ENCODE results near the gene ENOX1. TPM values are rescaled to one million over a fixed set of nuclear protein-coding genes. Genes with fewer than 3 reads are reported as not detected.

Gene ENOX1
- total RNA-seq, 1 experiment from 2014 or later: 1.8 TPM

GRCh38 chr13:43357564-43357963, 429.2 kb downstream of the ENOX1 start:
- Mint-ChIP-seq H3K36me3 (ENCODE audit: insufficient read depth, unreplicated experiment) (no peaks in the 10 kb centered on the region), H3K9me3 (ENCODE audit: unreplicated experiment) (no peaks in the 10 kb centered on the region), H3K27ac (ENCODE audit: low read depth, unreplicated experiment) (no peak overlapping the region), H3K4me3 (ENCODE audit: unreplicated experiment) (no peak overlapping the region), H3K27me3 (ENCODE audit: insufficient read depth, unreplicated experiment) (no peaks in the 10 kb centered on the region), H3K4me1 (ENCODE audit: insufficient read depth, unreplicated experiment) (no peaks in the 10 kb centered on the region)
- intact Hi-C loops (cut with micrococcal nuclease): no loop called here
- no peak for TF ChIP-seq CTCF (IDR thresholded peaks at IDR 0.05; ENCODE audit: unreplicated experiment)
- no TSS peak for BruUV-seq (replicated peaks)
- ChIA-PET POLR2A (interaction anchor here (1.3 kb wide), 1 partner anchor 12 kb away, joined by 4 read pairs; no protein-coding TSS in a partner anchor), CTCF (no interaction called here)
- DNase-seq (ENCODE audit: unreplicated experiment): no peak

GRCh38 chr13:43356567-43356966, 430.2 kb downstream of the ENOX1 start:
- TF ChIP-seq CTCF (IDR thresholded peaks at IDR 0.05; ENCODE audit: unreplicated experiment): no peak
- ChIA-PET CTCF (interaction anchor here (0.6 kb wide), 2 partner anchors 16 to 398 kb away, joined by 3 to 4 read pairs; no protein-coding TSS in a partner anchor), POLR2A (interaction anchor here (1.3 kb wide), 1 partner anchor 11 kb away, joined by 4 read pairs; no protein-coding TSS in a partner anchor)
- H3K27ac Mint-ChIP-seq (ENCODE audit: low read depth, unreplicated experiment): no peak overlapping the region
- H3K9me3 Mint-ChIP-seq (ENCODE audit: unreplicated experiment): no peaks in the 10 kb centered on the region
- H3K4me3 Mint-ChIP-seq (ENCODE audit: unreplicated experiment): no peak overlapping the region
- no peaks in the 10 kb centered on the region for H3K4me1 Mint-ChIP-seq (ENCODE audit: insufficient read depth, unreplicated experiment)
- H3K27me3 Mint-ChIP-seq (ENCODE audit: insufficient read depth, unreplicated experiment): no peaks in the 10 kb centered on the region
- no peaks in the 10 kb centered on the region for H3K36me3 Mint-ChIP-seq (ENCODE audit: insufficient read depth, unreplicated experiment)
- intact Hi-C loops (cut with micrococcal nuclease): no loop called here
- peak; percentile 6 for DNase-seq (ENCODE audit: unreplicated experiment)
- no TSS peak for BruUV-seq (replicated peaks)

GRCh38 chr13:43355774-43356173, 431.0 kb downstream of the ENOX1 start:
- Mint-ChIP-seq H3K4me3 (ENCODE audit: unreplicated experiment) (no peak overlapping the region), H3K27me3 (ENCODE audit: insufficient read depth, unreplicated experiment) (no peaks in the 10 kb centered on the region)
- CTCF ChIA-PET: no interaction called here

More at GRCh38 chr13:43355774-43356173, 431.0 kb downstream of the ENOX1 start:
- no peaks in the 10 kb centered on the region for H3K4me1 Mint-ChIP-seq (ENCODE audit: insufficient read depth, unreplicated experiment)
- intact Hi-C loops (cut with micrococcal nuclease): no loop called here
- H3K36me3 Mint-ChIP-seq (ENCODE audit: insufficient read depth, unreplicated experiment): no peaks in the 10 kb centered on the region
- no peaks in the 10 kb centered on the region for H3K9me3 Mint-ChIP-seq (ENCODE audit: unreplicated experiment)
- no peak overlapping the region for H3K27ac Mint-ChIP-seq (ENCODE audit: low read depth, unreplicated experiment)
- no TSS peak for BruUV-seq (replicated peaks)
- DNase-seq (ENCODE audit: unreplicated experiment): no peak
- TF ChIP-seq CTCF (IDR thresholded peaks at IDR 0.05; ENCODE audit: unreplicated experiment): no peak
- POLR2A ChIA-PET: no interaction called here

Data from MCF 10A (cell line).